PC-3 (cell line): ENCODE measurements around the gene CGB1. TPM values are rescaled to one million over a fixed set of nuclear protein-coding genes. Genes with fewer than 3 reads are reported as not detected.

Experiments used
- ATAC-seq: fragments of 200-7000 bp; cut with Tn5 transposase; 2 replicates; pipeline ENCODE4 v1.9.1; 2020; ENCODE audit warnings: mild to moderate bottlenecking, moderate library complexity
- BruUV-seq: library from RNA; stranded (reverse); fragments of 400-500 nt; replicated peaks from 2 replicates; lab custom pipeline; 2021; lab: Mats Ljungman, UMichigan
- CTCF ChIA-PET: fragments of 300-600 bp; sonication (Branson Sonifier 250); formaldehyde crosslinking; loops from one replicate; lab custom pipeline; 2022; ENCODE audit warnings: antibody characterized with exemption; lab: Charles Lee
- POLR2A ChIA-PET: fragments of 300-600 bp; sonication (Branson Sonifier 250); formaldehyde crosslinking; loops from one replicate; lab custom pipeline; 2022; ENCODE audit warnings: antibody characterized with exemption; ENCODE audit not compliant: unreplicated experiment; lab: Charles Lee
- DNase-seq: peaks from one replicate; pipeline ENCODE4 v3.0.0-alpha.2; 2015
- H2AFZ ChIP-seq: fragments of 300-600 bp; sonication (generic); 2 replicates; pipeline ENCODE4 v1.6.0; 2016; ENCODE audit warnings: antibody characterized with exemption, low read length
- H3F3A ChIP-seq: fragments of 300-600 bp; sonication (generic); one replicate; pipeline ENCODE4 v1.6.0; 2017; ENCODE audit warnings: antibody characterized with exemption, low read length, control low read depth, mild to moderate bottlenecking; ENCODE audit not compliant: unreplicated experiment
- H3K27ac ChIP-seq: fragments of 300-600 bp; sonication (generic); 2 replicates; pipeline ENCODE4 v1.5.1; 2016; ENCODE audit warnings: mild to moderate bottlenecking, low read length
- H3K27me3 ChIP-seq: fragments of 300-600 bp; sonication (generic); 2 replicates; pipeline ENCODE4 v1.6.1; 2016; ENCODE audit warnings: low read length, mixed read lengths
- H3K36me3 ChIP-seq: fragments of 300-600 bp; sonication (generic); 2 replicates; pipeline ENCODE4 v1.6.1; 2016; ENCODE audit warnings: low read depth, mixed run types, low read length, mixed read lengths
- H3K4me1 ChIP-seq: fragments of 300-600 bp; sonication (generic); 2 replicates; pipeline ENCODE4 v1.5.1; 2016; ENCODE audit warnings: low read length; ENCODE audit not compliant: insufficient read depth
- H3K4me2 ChIP-seq: fragments of 300-600 bp; sonication (generic); 2 replicates; pipeline ENCODE4 v1.6.0; 2016; ENCODE audit warnings: low read length
- H3K4me3 ChIP-seq: fragments of 300-600 bp; sonication (generic); 2 replicates; pipeline ENCODE4 v1.5.1; 2016; ENCODE audit warnings: mild to moderate bottlenecking, low read length, mixed read lengths
- H3K79me2 ChIP-seq: fragments of 300-600 bp; sonication (generic); 2 replicates; pipeline ENCODE4 v1.6.1; 2017; ENCODE audit warnings: low read length, mixed read lengths
- H3K9ac ChIP-seq: fragments of 300-600 bp; sonication (generic); 2 replicates; pipeline ENCODE4 v1.6.0; 2016; ENCODE audit warnings: mild to moderate bottlenecking, low read length
- H3K9me2 ChIP-seq: fragments of 300-600 bp; sonication (generic); replicated peaks from 2 replicates; pipeline ENCODE4 v1.6.1; 2016; ENCODE audit warnings: mixed run types, low read length, mixed read lengths
- H3K9me3 ChIP-seq: fragments of 300-600 bp; sonication (generic); 2 replicates; pipeline ENCODE4 v1.6.1; 2016; ENCODE audit warnings: low read length, mixed read lengths
- H4K20me1 ChIP-seq: fragments of 300-600 bp; sonication (generic); 2 replicates; pipeline ENCODE4 v1.6.1; 2016; ENCODE audit warnings: low read length, mixed read lengths
- CTCF ChIP-seq: fragments of 300-600 bp; sonication (generic); conservative IDR thresholded peaks from 2 replicates; pipeline ENCODE4 v1.5.1; 2017; ENCODE audit warnings: antibody characterized with exemption, low read depth, mild to moderate bottlenecking, low read length
- EZH2 ChIP-seq: fragments of 300-600 bp; sonication (generic); IDR thresholded peaks from one replicate; pipeline ENCODE4 v1.6.1; 2017; ENCODE audit warnings: antibody characterized with exemption, mild to moderate bottlenecking, low read length; ENCODE audit not compliant: unreplicated experiment
- EZH2phosphoT487 ChIP-seq: fragments of 300-600 bp; sonication (generic); IDR thresholded peaks from 2 replicates; pipeline ENCODE4 v1.6.1; 2018; ENCODE audit warnings: mild to moderate bottlenecking, antibody characterized with exemption, low read length, borderline replicate concordance
- intact Hi-C: fragments of 100-400 bp; cut with micrococcal nuclease; formaldehyde crosslinking; loops from 2 replicates; pipeline ENCODE4 v1.9.0; 2023
- total RNA-seq: library from RNA; depleted of rRNA; stranded (reverse); fragments of >200 nt; gene quantifications from 2 replicates; pipeline ENCODE4 v1.2.3, GENCODE V29; 2014

CGB1 gene
- total RNA-seq, 1 experiment from 2014 or later = 0.95 TPM

GRCh38 chr19:49070416-49070815, 33.7 kb upstream of the CGB1 start:
- H2AFZ ChIP-seq = no peak overlapping the region
- CTCF ChIA-PET = interaction anchor here (0.6 kb wide), 1 partner anchor 77 kb away, joined by 4 read pairs; the partner anchor contains the start of gene RUVBL2
- intact Hi-C loops = loop anchor here (10.0 kb wide), 1 partner anchor 76 kb away; the partner anchor contains the start of genes GYS1 and RUVBL2
- no peaks in the 10 kb centered on the region for H3K9me3 ChIP-seq
- TF ChIP-seq EZH2 (no peak), EZH2phosphoT487 (no peak), CTCF (no peak)
- H4K20me1 ChIP-seq = no peaks in the 10 kb centered on the region
- H3K4me2 ChIP-seq = no peak overlapping the region
- H3K27me3 ChIP-seq = 0 out of 2 replicates have a peak, but pooled peaks cover 7% of the 10 kb centered on the region
- H3K4me3 ChIP-seq = no peak overlapping the region
- no TSS peak for BruUV-seq
- H3K79me2 ChIP-seq = no peaks in the 10 kb centered on the region
- H3K9ac ChIP-seq = no peak overlapping the region
- no peak overlapping the region for H3K27ac ChIP-seq
- H3K4me1 ChIP-seq = no peaks in the 10 kb centered on the region
- no peaks in the 10 kb centered on the region for H3K36me3 ChIP-seq
- H3F3A ChIP-seq = no peaks in the 10 kb centered on the region
- POLR2A ChIA-PET = no interaction called here
- no peak for DNase-seq
- H3K9me2 ChIP-seq = no peaks in the 10 kb centered on the region
- no peak for ATAC-seq

GRCh38 chr19:49069026-49069425, 32.3 kb upstream of the CGB1 start:
- POLR2A ChIA-PET = no interaction called here
- H3K36me3 ChIP-seq = no peaks in the 10 kb centered on the region
- H3K4me2 ChIP-seq = no peak overlapping the region
- ATAC-seq (no peak), DNase-seq (no peak)
- H2AFZ ChIP-seq = no peak overlapping the region
- no peaks in the 10 kb centered on the region for H4K20me1 ChIP-seq
- no peaks in the 10 kb centered on the region for H3K9me2 ChIP-seq
- no TSS peak for BruUV-seq
- TF ChIP-seq CTCF = no peak
- no peak overlapping the region for H3K9ac ChIP-seq
- H3K27ac ChIP-seq = no peak overlapping the region
- intact Hi-C loops = no loop called here
- no peak overlapping the region for H3K4me3 ChIP-seq
- no peaks in the 10 kb centered on the region for H3F3A ChIP-seq
- no peaks in the 10 kb centered on the region for H3K4me1 ChIP-seq
- CTCF ChIA-PET = no interaction called here
- 0 out of 2 replicates have a peak, but pooled peaks cover 7% of the 10 kb centered on the region for H3K27me3 ChIP-seq
- no peaks in the 10 kb centered on the region for H3K9me3 ChIP-seq
- H3K79me2 ChIP-seq = no peaks in the 10 kb centered on the region

GRCh38 chr19:49067554-49067953, 30.9 kb upstream of the CGB1 start:
- H3F3A ChIP-seq = no peaks in the 10 kb centered on the region
- no peaks in the 10 kb centered on the region for H3K79me2 ChIP-seq
- H3K4me2 ChIP-seq = no peak overlapping the region
- no TSS peak for BruUV-seq
- ATAC-seq (no peak), DNase-seq (no peak)
- TF ChIP-seq CTCF = no peak
- TF ChIP-seq EZH2 = no peak
- TF ChIP-seq EZH2phosphoT487 = no peak
- H3K9me3 ChIP-seq = no peaks in the 10 kb centered on the region
- H3K36me3 ChIP-seq = no peaks in the 10 kb centered on the region
- no peak overlapping the region for H3K4me3 ChIP-seq
- H3K27me3 ChIP-seq = no peaks in the 10 kb centered on the region
- POLR2A ChIA-PET = no interaction called here
- no peaks in the 10 kb centered on the region for H4K20me1 ChIP-seq
- H2AFZ ChIP-seq = no peak overlapping the region
- H3K9ac ChIP-seq = no peak overlapping the region
- CTCF ChIA-PET = no interaction called here
- H3K4me1 ChIP-seq = no peaks in the 10 kb centered on the region
- H3K27ac ChIP-seq = no peak overlapping the region
- intact Hi-C loops = no loop called here
- H3K9me2 ChIP-seq = no peaks in the 10 kb centered on the region
